GM12875 (cell line): ENCODE results near the gene RPL12.

Source experiments
- H3K4me3 ChIP-seq: one replicate; pipeline ENCODE4 v1.5.1; 2011; ENCODE audit warnings: low read depth, low read length, control low read depth
- CTCF ChIP-seq: IDR thresholded peaks from 2 replicates; pipeline ENCODE4 v1.5.1; 2011; ENCODE audit warnings: low read depth, mild to moderate bottlenecking, control low read depth, inconsistent platforms, low read length, moderate library complexity, borderline replicate concordance; ENCODE audit not compliant: insufficient read depth

RPL12 gene

GRCh38 chr9:127444283-127444920, 6.8 kb downstream of the RPL12 start:
- TF ChIP-seq CTCF, result no peak

GRCh38 chr9:127438394-127438793, 12.8 kb downstream of the RPL12 start:
- TF ChIP-seq CTCF, result no peak

More at GRCh38 chr9:127444283-127444920, 6.8 kb downstream of the RPL12 start:
- no peak overlapping the region for H3K4me3 ChIP-seq

GRCh38 chr9:127437497-127438264, 13.5 kb downstream of the RPL12 start:
- TF ChIP-seq CTCF, result no peak
- no peak overlapping the region for H3K4me3 ChIP-seq

More at GRCh38 chr9:127438394-127438793, 12.8 kb downstream of the RPL12 start:
- no peak overlapping the region for H3K4me3 ChIP-seq

- TF ChIP-seq CTCF, result no peak
- no peak overlapping the region for H3K4me3 ChIP-seq
Observed at GRCh38 chr9:127430415-127430814, 20.8 kb downstream of the RPL12 start.

GRCh38 chr9:127428348-127428747, 22.9 kb downstream of the RPL12 start:
- no peak for TF ChIP-seq CTCF
- no peak overlapping the region for H3K4me3 ChIP-seq

- no peak for TF ChIP-seq CTCF
- H3K4me3 ChIP-seq, result no peak overlapping the region
Observed at GRCh38 chr9:127426756-127427155, 24.4 kb downstream of the RPL12 start.

- TF ChIP-seq CTCF, result no peak
- peak overlapping the region; percentile 97 for H3K4me3 ChIP-seq
Observed at GRCh38 chr9:127424676-127424999, 26.6 kb downstream of the RPL12 start.
